IMR-90 (cell line): ENCODE results near the gene ERVK3-1. TPM values are rescaled to one million over a fixed set of nuclear protein-coding genes. Genes with fewer than 3 reads are reported as not detected.

ENCODE experiments used
- ATAC-seq: fragments of 200-7000 bp; cut with Tn5 transposase; 2 replicates; pipeline ENCODE4 v1.9.1; 2020; ENCODE audit warnings: low read depth, mild to moderate bottlenecking, moderate library complexity
- BruUV-seq: library from RNA; stranded (reverse); fragments of 400-500 nt; replicated peaks from 2 replicates; lab custom pipeline; 2021; lab: Mats Ljungman, UMichigan
- CTCF ChIA-PET: fragments of 300-600 bp; formaldehyde crosslinking; extraction: SDS; loops from one replicate; lab custom pipeline; 2021; ENCODE audit warnings: antibody characterized with exemption; lab: Yijun Ruan, JAX
- POLR2A ChIA-PET: fragments of 300-600 bp; sonication (Branson Sonifier 250); formaldehyde crosslinking; loops from one replicate; lab custom pipeline; 2022; ENCODE audit warnings: antibody characterized with exemption; ENCODE audit not compliant: unreplicated experiment; lab: Charles Lee
- DNase-seq: peaks from one replicate; pipeline ENCODE4 v3.0.0; 2013
- H2AFZ ChIP-seq: replicated peaks from 2 replicates; pipeline ENCODE3; 2013; ENCODE audit warnings: low read length, mild to moderate bottlenecking; ENCODE audit not compliant: poor library complexity
- H2AK5ac ChIP-seq: 2 replicates; pipeline ENCODE4 v1.6.1; 2013; ENCODE audit warnings: low read depth, low read length, inconsistent platforms
- H2AK9ac ChIP-seq: replicated peaks from 2 replicates; pipeline ENCODE3; 2013; ENCODE audit warnings: mild to moderate bottlenecking, low read depth, low read length, moderate library complexity; ENCODE audit not compliant: poor library complexity
- H2BK120ac ChIP-seq: 2 replicates; pipeline ENCODE4 v1.6.1; 2013; ENCODE audit warnings: low read depth, low read length, inconsistent platforms
- H2BK15ac ChIP-seq: 3 replicates; pipeline ENCODE4 v1.6.1; 2013; ENCODE audit warnings: low read depth, low read length, inconsistent platforms
- H2BK20ac ChIP-seq: 2 replicates; pipeline ENCODE4 v1.6.1; 2013; ENCODE audit warnings: low read depth, mild to moderate bottlenecking, inconsistent platforms, low read length, moderate library complexity
- H2BK5ac ChIP-seq: 2 replicates; pipeline ENCODE4 v1.6.1; 2013; ENCODE audit warnings: mild to moderate bottlenecking, low read depth, low read length, inconsistent platforms; ENCODE audit not compliant: poor library complexity, severe bottlenecking
- H3K14ac ChIP-seq: replicated peaks from 2 replicates; pipeline ENCODE4 v1.6.1; 2013; ENCODE audit warnings: low read depth, low read length, inconsistent platforms
- H3K18ac ChIP-seq: 2 replicates; pipeline ENCODE4 v1.6.1; 2013; ENCODE audit warnings: low read depth, low read length, control low read depth
- H3K23ac ChIP-seq: 2 replicates; pipeline ENCODE4 v1.6.1; 2013; ENCODE audit warnings: low read depth, low read length, inconsistent platforms
- H3K27ac ChIP-seq: 2 replicates; pipeline ENCODE4 v1.5.1; 2013; ENCODE audit warnings: mild to moderate bottlenecking, control low read depth, low read length; ENCODE audit not compliant: insufficient read depth
- H3K27me3 ChIP-seq: 2 replicates; pipeline ENCODE4 v1.6.1; 2013; ENCODE audit warnings: low read length; ENCODE audit not compliant: control insufficient read depth, insufficient read depth
- H3K36me3 ChIP-seq: 2 replicates; pipeline ENCODE4 v1.6.1; 2013; ENCODE audit warnings: low read length, mixed read lengths; ENCODE audit not compliant: control insufficient read depth, insufficient read depth
- H3K4ac ChIP-seq: 2 replicates; pipeline ENCODE4 v1.6.1; 2013; ENCODE audit warnings: low read depth, low read length, inconsistent platforms
- H3K4me1 ChIP-seq: 2 replicates; pipeline ENCODE4 v1.6.1; 2013; ENCODE audit warnings: low read length, mixed read lengths; ENCODE audit not compliant: control insufficient read depth, insufficient read depth
- H3K4me2 ChIP-seq: 2 replicates; pipeline ENCODE4 v1.6.1; 2013; ENCODE audit warnings: low read depth, mild to moderate bottlenecking, control low read depth, low read length, moderate library complexity
- H3K4me3 ChIP-seq: 2 replicates; pipeline ENCODE4 v1.5.1; 2013; ENCODE audit warnings: low read depth, mild to moderate bottlenecking, control low read depth, low read length, moderate library complexity; ENCODE audit not compliant: insufficient read depth
- H3K56ac ChIP-seq: 2 replicates; pipeline ENCODE4 v1.6.1; 2013; ENCODE audit warnings: low read length, inconsistent platforms; ENCODE audit not compliant: insufficient read depth; ENCODE audit errors: extremely low read depth
- H3K79me1 ChIP-seq, 2 experiments: 2 replicates each; pipeline ENCODE4 v1.6.1; 2013; ENCODE audit warnings: low read length in 2 of 2, inconsistent platforms in 1 of 2, low read depth in 1 of 2
- H3K9ac ChIP-seq: 2 replicates; pipeline ENCODE4 v1.6.1; 2013; ENCODE audit warnings: low read depth, low read length, control low read depth
- H3K9me1 ChIP-seq: 2 replicates; pipeline ENCODE4 v1.6.1; 2013; ENCODE audit warnings: low read length, inconsistent platforms; ENCODE audit not compliant: insufficient read depth
- H3K9me3 ChIP-seq: 2 replicates; pipeline ENCODE4 v1.6.1; 2013; ENCODE audit warnings: low read length; ENCODE audit not compliant: control insufficient read depth, insufficient read depth
- H4K20me1 ChIP-seq: 2 replicates; pipeline ENCODE4 v1.6.1; 2013; ENCODE audit warnings: low read length, inconsistent platforms; ENCODE audit not compliant: insufficient read depth
- H4K5ac ChIP-seq: 2 replicates; pipeline ENCODE4 v1.6.1; 2013; ENCODE audit warnings: mild to moderate bottlenecking, low read depth, low read length, control low read depth
- H4K8ac ChIP-seq, 2 experiments: 2 replicates each; pipeline ENCODE4 v1.6.1; 2013; ENCODE audit warnings: low read depth in 2 of 2, low read length in 2 of 2, control low read depth in 1 of 2, inconsistent platforms in 1 of 2
- H4K91ac ChIP-seq: 2 replicates; pipeline ENCODE4 v1.6.1; 2013; ENCODE audit warnings: low read depth, low read length, inconsistent platforms; ENCODE audit not compliant: insufficient read depth
- BHLHE40 ChIP-seq: fragments of 150-350 bp; IDR thresholded peaks from 2 replicates; pipeline ENCODE4 v1.6.1; 2016; ENCODE audit warnings: mild to moderate bottlenecking, low read depth, low read length
- MAFK ChIP-seq: IDR thresholded peaks from 2 replicates; pipeline ENCODE4 v1.6.1; 2012; ENCODE audit warnings: low read depth, low read length, improper control_type of control experiment
- MXI1 ChIP-seq: IDR thresholded peaks from 2 replicates; pipeline ENCODE4 v1.6.1; 2012; ENCODE audit warnings: low read depth, mild to moderate bottlenecking, low read length, moderate library complexity, borderline replicate concordance
- POLR2A ChIP-seq: IDR thresholded peaks from 2 replicates; pipeline ENCODE4 v1.6.1; 2012; ENCODE audit warnings: mild to moderate bottlenecking, low read depth, low read length
- RFX5 ChIP-seq: IDR thresholded peaks from 2 replicates; pipeline ENCODE4 v1.8.0; 2012; ENCODE audit warnings: low read depth, mild to moderate bottlenecking, low read length, moderate library complexity
- SMC3 ChIP-seq: fragments of 150-350 bp; IDR thresholded peaks from 2 replicates; pipeline ENCODE4 v1.6.1; 2016; ENCODE audit warnings: low read depth, mild to moderate bottlenecking, antibody characterized with exemption, low read length, moderate library complexity
- WGBS, 2 experiments: methylation state at CpG; one replicate each; pipeline versions ENCODE4 v1.1.5 to v1.1.7; 2013; ENCODE audit warnings: missing lambda C conversion rate in 2 of 2; ENCODE audit not compliant: insufficient read length in 1 of 2; ENCODE audit errors: extremely low coverage in 2 of 2; 5-methylcytosine and 5-hydroxymethylcytosine counted together
- dilution Hi-C: fragments of 300-500 bp; cut with HindIII; formaldehyde crosslinking; loops from one replicate; pipeline ENCODE4 v1.14.3; 2018; ENCODE audit warnings: low sequenced_read_pairs; ENCODE audit not compliant: unreplicated experiment
- in situ Hi-C: fragments of 300-500 bp; cut with MboI; formaldehyde crosslinking; loops from 3 replicates; pipeline ENCODE4 v1.14.3; 2019; ENCODE audit warnings: low sequenced_read_pairs, inconsistent platforms, mixed read lengths
- intact Hi-C: fragments of 100-400 bp; cut with micrococcal nuclease; formaldehyde crosslinking; loops from 2 replicates; pipeline ENCODE4 v1.10.0; 2022
- polyA plus RNA-seq, 3 experiments: library from polyadenylated mRNA; depleted of rRNA; stranded (reverse); fragments of >200 nt; gene quantifications; 2 replicates each; pipeline ENCODE4 v1.2.3, GENCODE V29; 2012; ENCODE audit warnings: low replicate concordance in 1 of 3
- total RNA-seq: library from RNA; depleted of rRNA; stranded (reverse); fragments of >200 nt; gene quantifications from 2 replicates; pipeline ENCODE4 v1.2.3, GENCODE V29; 2012

ERVK3-1 gene
- total and polyA plus RNA-seq, 2 of the 4 experiments (the other 2 are of a cell fraction), result 33.0 to 39.3 TPM

GRCh38 chr19:58345558-58345957, 40.4 kb downstream of the ERVK3-1 start:
- Histone ChIP-seq H3K9me1 (peaks cover 11% of the 10 kb centered on the region; the same call in 1 of the 2 replicates), H3K9ac (no peak overlapping the region), H2BK15ac (no peak overlapping the region), H3K18ac (no peak overlapping the region), H2BK20ac (no peak overlapping the region), H3K27me3 (no peaks in the 10 kb centered on the region), H2AFZ (no peak overlapping the region), H2AK9ac (no peak overlapping the region), H3K36me3 (peaks cover 5% of the 10 kb centered on the region), H2BK5ac (no peak overlapping the region), H3K4me3 (no peak overlapping the region), H3K4me1 (peaks cover 6% of the 10 kb centered on the region; the same call in 1 of the 2 replicates), H3K4ac (no peak overlapping the region), H3K79me1 (peaks cover 23 to 51% of the 10 kb centered on the region in 2 experiments), H2AK5ac (peak overlapping the region; percentile 1; the same call in 1 of the 2 replicates), H3K56ac (no peak overlapping the region), H3K23ac (no peak overlapping the region), H4K8ac (no peak overlapping the region), H2BK120ac (no peak overlapping the region), H4K20me1 (peaks cover 12% of the 10 kb centered on the region; the same call in 1 of the 2 replicates), H4K5ac (no peak overlapping the region), H4K91ac (no peak overlapping the region), H3K14ac (no peak overlapping the region), H3K27ac (no peak overlapping the region), H3K9me3 (no peaks in the 10 kb centered on the region), H3K4me2 (no peak overlapping the region)
- dilution Hi-C loops, result no loop called here
- POLR2A ChIA-PET, result no interaction called here
- no peak for TF ChIP-seq BHLHE40
- TF ChIP-seq MXI1, result no peak
- TF ChIP-seq MAFK, result no peak
- no peak for TF ChIP-seq RFX5
- no peak for TF ChIP-seq SMC3
- TF ChIP-seq POLR2A, result no peak
- intact Hi-C loops, result no loop called here
- ATAC-seq (no peak), DNase-seq (no peak)
- in situ Hi-C loops, result no loop called here
- no CpG with 5 or more reads among the region's 5 CpGs for WGBS, 2 experiments
- CTCF ChIA-PET, result no interaction called here
- BruUV-seq, result no TSS peak
